Liver (tissue), 9 donors: ENCODE results near the gene GPR31. TPM values are rescaled to one million over a fixed set of nuclear protein-coding genes. Genes with fewer than 3 reads are reported as not detected.

Experiments used
- DNase-seq: peaks from one replicate; pipeline ENCODE4 v3.0.0-alpha.2; 2017; ENCODE audit warnings: low spot score
- H3K27ac ChIP-seq, 2 donors: one replicate each; pipeline ENCODE4 v1.7.0; 2013; ENCODE audit warnings: inconsistent platforms in 2 of 2, low read length in 2 of 2, control low read depth in 1 of 2, low read depth in 1 of 2, mild to moderate bottlenecking in 1 of 2
- H3K27me3 ChIP-seq, 4 donors: one replicate each; pipeline versions ENCODE4 v1.6.1 to v1.7.0; 2013; ENCODE audit warnings: low read length in 3 of 4, inconsistent platforms in 1 of 4, mild to moderate bottlenecking in 1 of 4, moderate library complexity in 1 of 4; ENCODE audit not compliant: control insufficient read depth in 4 of 4, insufficient read depth in 4 of 4
- H3K36me3 ChIP-seq, 4 donors: one replicate each; pipeline versions ENCODE4 v1.6.1 to v1.7.0; 2013; ENCODE audit warnings: low read length in 3 of 4, mild to moderate bottlenecking in 3 of 4, low read depth in 1 of 4, moderate library complexity in 1 of 4; ENCODE audit not compliant: control insufficient read depth in 4 of 4, insufficient read depth in 3 of 4
- H3K4me1 ChIP-seq, 4 donors: one replicate each; pipeline versions ENCODE4 v1.6.1 to v1.7.0; 2013; ENCODE audit warnings: low read length in 3 of 4, mild to moderate bottlenecking in 3 of 4, moderate library complexity in 1 of 4; ENCODE audit not compliant: control insufficient read depth in 4 of 4, insufficient read depth in 4 of 4
- H3K4me3 ChIP-seq, 3 donors: one replicate each; pipeline versions ENCODE4 v1.6.1 to v1.7.0; 2013; ENCODE audit warnings: low read length in 3 of 3, control low read depth in 1 of 3, low read depth in 1 of 3, mild to moderate bottlenecking in 1 of 3
- H3K9ac ChIP-seq, 2 donors: one replicate each; pipeline ENCODE4 v1.7.0; 2013; ENCODE audit warnings: low read length in 2 of 2, mild to moderate bottlenecking in 2 of 2, moderate library complexity in 2 of 2, control low read depth in 1 of 2, low read depth in 1 of 2
- H3K9me3 ChIP-seq, 4 donors: one replicate each; pipeline versions ENCODE4 v1.6.1 to v1.7.0; 2013; ENCODE audit warnings: low read length in 3 of 4; ENCODE audit not compliant: control insufficient read depth in 4 of 4
- CTCF ChIP-seq: fragments of 150-350 bp; IDR thresholded peaks from 2 replicates; pipeline ENCODE4 v1.5.1; 2017; ENCODE audit warnings: improper control_type of control experiment, low read depth, low read length; ENCODE audit not compliant: missing input control
- EGR1 ChIP-seq, 2 donors: IDR thresholded peaks; 2 replicates each; pipeline ENCODE4 v1.6.1; 2016 to 2018; ENCODE audit warnings: antibody characterized with exemption in 2 of 2, low read depth in 2 of 2
- FOXA1 ChIP-seq: IDR thresholded peaks from 2 replicates; pipeline ENCODE4 v1.6.1; 2016; ENCODE audit warnings: antibody characterized with exemption
- FOXA2 ChIP-seq: IDR thresholded peaks from 2 replicates; pipeline ENCODE4 v1.6.1; 2016; ENCODE audit warnings: antibody characterized with exemption
- GABPA ChIP-seq, 2 donors: IDR thresholded peaks in 1 of 2; conservative IDR thresholded peaks in 1 of 2; 2 replicates each; pipeline ENCODE4 v1.6.1; 2016; ENCODE audit warnings: antibody characterized with exemption in 2 of 2, mild to moderate bottlenecking in 1 of 2, moderate library complexity in 1 of 2
- HNF4A ChIP-seq, 2 donors: conservative IDR thresholded peaks; 2 replicates each; pipeline ENCODE4 v1.6.1; 2016; ENCODE audit warnings: antibody characterized with exemption in 2 of 2, mild to moderate bottlenecking in 2 of 2
- HNF4G ChIP-seq: IDR thresholded peaks from 2 replicates; pipeline ENCODE4 v1.6.1; 2016; ENCODE audit warnings: antibody characterized with exemption
- JUND ChIP-seq, 2 donors: IDR thresholded peaks; 2 replicates each; pipeline ENCODE4 v1.6.1; 2016; ENCODE audit warnings: antibody characterized with exemption in 2 of 2
- NR2F2 ChIP-seq: IDR thresholded peaks from 2 replicates; pipeline ENCODE4 v1.6.1; 2016; ENCODE audit warnings: antibody characterized with exemption
- RAD21 ChIP-seq, 2 donors: IDR thresholded peaks; 2 replicates each; pipeline ENCODE4 v1.6.1; 2016; ENCODE audit warnings: antibody characterized with exemption in 2 of 2, mild to moderate bottlenecking in 2 of 2
- REST ChIP-seq: IDR thresholded peaks from 2 replicates; pipeline ENCODE4 v1.6.1; 2016; ENCODE audit warnings: antibody characterized with exemption, mild to moderate bottlenecking
- SP1 ChIP-seq: IDR thresholded peaks from 2 replicates; pipeline ENCODE4 v1.6.1; 2018; ENCODE audit warnings: antibody characterized with exemption, mild to moderate bottlenecking
- TAF1 ChIP-seq: conservative IDR thresholded peaks from 2 replicates; pipeline ENCODE4 v1.6.1; 2016; ENCODE audit warnings: antibody characterized with exemption, mild to moderate bottlenecking
- YY1 ChIP-seq: IDR thresholded peaks from 2 replicates; pipeline ENCODE4 v1.6.1; 2016; ENCODE audit warnings: antibody characterized with exemption, mild to moderate bottlenecking
- WGBS: extraction: QIAGEN DNeasy Blood & Tissue Kit; methylation state at CpG from one replicate; pipeline ENCODE4 v1.1.7; 2013; 5-methylcytosine and 5-hydroxymethylcytosine counted together
- polyA plus RNA-seq, 2 donors: library from polyadenylated mRNA; stranded (reverse) in 1 of 2; unstranded in 1 of 2; fragments of 200-250 nt in 1 of 2; fragments of >200 nt in 1 of 2; fragmentation: Nextera tagmentation in 1 of 2; extraction: Ambion mirVana in 1 of 2; gene quantifications; one replicate each; pipeline versions ENCODE4 v1.2.1 to v1.2.3, GENCODE V29; 2013 to 2015
- total RNA-seq, 2 donors: library from RNA; depleted of rRNA; stranded (reverse); fragments of >200 nt; gene quantifications; one replicate each; pipeline ENCODE4 v1.2.3, GENCODE V29; 2014
- TF ChIP-seq, protein P1 (sequence below): IDR thresholded peaks from 2 replicates; pipeline ENCODE4 v1.6.1; 2016; ENCODE audit warnings: antibody characterized with exemption
- TF ChIP-seq, protein P2 (sequence below): IDR thresholded peaks from 2 replicates; pipeline ENCODE4 v1.6.1; 2016; ENCODE audit warnings: antibody characterized with exemption
- TF ChIP-seq, protein P3 (sequence below): IDR thresholded peaks from 2 replicates; pipeline ENCODE4 v1.6.1; 2016; ENCODE audit warnings: antibody characterized with exemption
- donor health status: healthy.
- donor health status: healthy.
- donor health status: healthy.
- donor health status: healthy.
- donor health status: healthy.

Gene GPR31
- total and polyA plus RNA-seq, 4 donors: not detected

DNA sequence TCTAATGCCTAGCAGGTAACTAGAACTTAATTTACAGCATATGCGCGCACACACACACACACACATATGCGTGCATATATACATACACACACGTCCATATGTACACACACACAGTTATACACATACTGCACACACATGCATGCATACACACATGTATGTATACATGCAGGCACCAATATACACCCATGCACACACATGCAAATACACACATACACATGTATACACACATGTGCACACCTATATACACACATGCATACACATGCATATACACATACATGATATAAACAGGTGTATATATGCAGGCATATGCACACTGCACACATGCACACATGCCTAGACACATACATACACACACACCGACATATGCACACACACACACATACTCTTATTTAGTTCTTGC, 33.0 kb downstream of the GPR31 start:
- H3K4me1 ChIP-seq: peaks cover 0 to 7% (median 0%) of the 10 kb centered on the region in 4 donors
- no peak for TF ChIP-seq HNF4G
- no peak for TF ChIP-seq CTCF
- no peak for TF ChIP-seq HNF4A (conservative IDR thresholded peaks at IDR 0.05)
- TF ChIP-seq NR2F2: no peak
- no peak for TF ChIP-seq REST
- TF ChIP-seq, protein P1, sequence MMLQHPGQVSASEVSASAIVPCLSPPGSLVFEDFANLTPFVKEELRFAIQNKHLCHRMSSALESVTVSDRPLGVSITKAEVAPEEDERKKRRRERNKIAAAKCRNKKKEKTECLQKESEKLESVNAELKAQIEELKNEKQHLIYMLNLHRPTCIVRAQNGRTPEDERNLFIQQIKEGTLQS: no peak
- TF ChIP-seq, protein P2, sequence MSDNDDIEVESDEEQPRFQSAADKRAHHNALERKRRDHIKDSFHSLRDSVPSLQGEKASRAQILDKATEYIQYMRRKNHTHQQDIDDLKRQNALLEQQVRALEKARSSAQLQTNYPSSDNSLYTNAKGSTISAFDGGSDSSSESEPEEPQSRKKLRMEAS: no peak
- no peak for TF ChIP-seq GABPA (IDR thresholded peaks at IDR 0.05 in 1 of 2, conservative IDR thresholded peaks at IDR 0.05 in 1 of 2)
- TF ChIP-seq, protein P3, sequence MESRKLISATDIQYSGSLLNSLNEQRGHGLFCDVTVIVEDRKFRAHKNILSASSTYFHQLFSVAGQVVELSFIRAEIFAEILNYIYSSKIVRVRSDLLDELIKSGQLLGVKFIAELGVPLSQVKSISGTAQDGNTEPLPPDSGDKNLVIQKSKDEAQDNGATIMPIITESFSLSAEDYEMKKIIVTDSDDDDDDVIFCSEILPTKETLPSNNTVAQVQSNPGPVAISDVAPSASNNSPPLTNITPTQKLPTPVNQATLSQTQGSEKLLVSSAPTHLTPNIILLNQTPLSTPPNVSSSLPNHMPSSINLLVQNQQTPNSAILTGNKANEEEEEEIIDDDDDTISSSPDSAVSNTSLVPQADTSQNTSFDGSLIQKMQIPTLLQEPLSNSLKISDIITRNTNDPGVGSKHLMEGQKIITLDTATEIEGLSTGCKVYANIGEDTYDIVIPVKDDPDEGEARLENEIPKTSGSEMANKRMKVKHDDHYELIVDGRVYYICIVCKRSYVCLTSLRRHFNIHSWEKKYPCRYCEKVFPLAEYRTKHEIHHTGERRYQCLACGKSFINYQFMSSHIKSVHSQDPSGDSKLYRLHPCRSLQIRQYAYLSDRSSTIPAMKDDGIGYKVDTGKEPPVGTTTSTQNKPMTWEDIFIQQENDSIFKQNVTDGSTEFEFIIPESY: no peak
- no peak for TF ChIP-seq SP1
- no peak for TF ChIP-seq EGR1 (IDR thresholded peaks at IDR 0.05; ENCODE audit: low read depth in 2 of 2)
- no peak for TF ChIP-seq FOXA2
- no peak for TF ChIP-seq JUND (IDR thresholded peaks at IDR 0.05)
- TF ChIP-seq YY1: no peak
- no peak for TF ChIP-seq FOXA1
- no peak for TF ChIP-seq TAF1
- TF ChIP-seq RAD21 (IDR thresholded peaks at IDR 0.05): no peak
- 86% methylated on average over 5 of the region's 5 CpGs for whole genome bisulfite sequencing

More for the DNA sequence above, 33.0 kb downstream of the GPR31 start:
- Histone ChIP-seq H3K9ac (no peak overlapping the region), H3K9me3 (no peaks in the 10 kb centered on the region), H3K36me3 (no peaks in the 10 kb centered on the region), H3K27ac (no peak overlapping the region), H3K4me3 (no peak overlapping the region), H3K27me3 (no peaks in the 10 kb centered on the region)
- DNase-seq: no peak
